Caco-2 (cell line): ENCODE results near the gene FBLN1. TPM values are rescaled to one million over a fixed set of nuclear protein-coding genes. Genes with fewer than 3 reads are reported as not detected.

Source experiments
- BruUV-seq: library from RNA; stranded (reverse); fragments of 400-500 nt; replicated peaks from 2 replicates; lab custom pipeline; 2021; lab: Mats Ljungman, UMichigan
- CTCF ChIA-PET: fragments of 300-600 bp; sonication (Branson Sonifier 250); formaldehyde crosslinking; loops from one replicate; lab custom pipeline; 2022; ENCODE audit warnings: antibody characterized with exemption; lab: Charles Lee
- POLR2A ChIA-PET: fragments of 300-600 bp; sonication (Branson Sonifier 250); formaldehyde crosslinking; loops from one replicate; lab custom pipeline; 2022; ENCODE audit warnings: antibody characterized with exemption; lab: Charles Lee
- DNase-seq, 2 experiments: peaks; one replicate each; pipeline versions ENCODE4 v3.0.0 to v3.0.0-alpha.2; 2020 to 2022
- H3K27me3 ChIP-seq: replicated peaks from 2 replicates; pipeline ENCODE4 v1.6.0; 2011; ENCODE audit warnings: low read length; ENCODE audit not compliant: control insufficient read depth, insufficient read depth
- H3K36me3 ChIP-seq: 2 replicates; pipeline ENCODE4 v1.5.1; 2011; ENCODE audit warnings: low read length; ENCODE audit not compliant: control insufficient read depth, insufficient read depth
- H3K4me1 ChIP-seq: fragments of 250-450 bp; sonication (Bioruptor Pico); 2 replicates; pipeline ENCODE4 v1.5.1; 2020; ENCODE audit warnings: mild to moderate bottlenecking
- H3K4me3 ChIP-seq: 2 replicates; pipeline ENCODE4 v1.5.1; 2011; ENCODE audit warnings: low read depth, mild to moderate bottlenecking, control low read depth, low read length
- H3K9me3 ChIP-seq: fragments of 250-450 bp; sonication (Bioruptor Pico); 2 replicates; pipeline ENCODE4 v1.5.1; 2020; ENCODE audit warnings: mild to moderate bottlenecking, moderate library complexity
- H3K27ac Mint-ChIP-seq: one replicate; pipeline ENCODE4 v1.8.0; 2022; ENCODE audit warnings: mixed read lengths; ENCODE audit not compliant: unreplicated experiment
- H3K27me3 Mint-ChIP-seq: one replicate; pipeline ENCODE4 v1.8.0; 2022; ENCODE audit warnings: mixed read lengths; ENCODE audit not compliant: insufficient read depth, unreplicated experiment
- H3K36me3 Mint-ChIP-seq: one replicate; pipeline ENCODE4 v1.8.0; 2022; ENCODE audit warnings: mild to moderate bottlenecking, mixed read lengths; ENCODE audit not compliant: insufficient read depth, unreplicated experiment
- H3K4me1 Mint-ChIP-seq: one replicate; pipeline ENCODE4 v1.8.0; 2022; ENCODE audit warnings: low read depth, mixed read lengths; ENCODE audit not compliant: unreplicated experiment
- H3K4me3 Mint-ChIP-seq: one replicate; pipeline ENCODE4 v1.8.0; 2022; ENCODE audit warnings: mild to moderate bottlenecking, moderate library complexity, mixed read lengths; ENCODE audit not compliant: unreplicated experiment
- H3K9me3 Mint-ChIP-seq: one replicate; pipeline ENCODE4 v1.8.0; 2022; ENCODE audit warnings: mixed read lengths; ENCODE audit not compliant: unreplicated experiment
- intact Hi-C: fragments of 100-400 bp; cut with micrococcal nuclease; formaldehyde crosslinking; loops from one replicate; pipeline ENCODE4 v1.10.0; 2022; ENCODE audit not compliant: unreplicated experiment
- total RNA-seq: library from RNA; stranded (reverse); gene quantifications from 2 replicates; pipeline ENCODE4 v1.2.3, GENCODE V29; 2022
- TF ChIP-seq, protein P1 (sequence below), 2 experiments: fragments of 200-600 bp in 1 of 2; IDR thresholded peaks; 1 replicate in 1 of 2; 2 replicates in 1 of 2; pipeline versions ENCODE4 v1.5.1 to v1.8.0; 2011 to 2022; ENCODE audit warnings: antibody characterized with exemption in 1 of 2, control low read depth in 1 of 2, inconsistent platforms in 1 of 2, low read depth in 1 of 2, low read length in 1 of 2, mild to moderate bottlenecking in 1 of 2, moderate library complexity in 1 of 2; ENCODE audit not compliant: insufficient read depth in 1 of 2, severe bottlenecking in 1 of 2, unreplicated experiment in 1 of 2

The FBLN1 gene
- total RNA-seq, 1 experiment from 2014 or later, result 519 TPM

DNA sequence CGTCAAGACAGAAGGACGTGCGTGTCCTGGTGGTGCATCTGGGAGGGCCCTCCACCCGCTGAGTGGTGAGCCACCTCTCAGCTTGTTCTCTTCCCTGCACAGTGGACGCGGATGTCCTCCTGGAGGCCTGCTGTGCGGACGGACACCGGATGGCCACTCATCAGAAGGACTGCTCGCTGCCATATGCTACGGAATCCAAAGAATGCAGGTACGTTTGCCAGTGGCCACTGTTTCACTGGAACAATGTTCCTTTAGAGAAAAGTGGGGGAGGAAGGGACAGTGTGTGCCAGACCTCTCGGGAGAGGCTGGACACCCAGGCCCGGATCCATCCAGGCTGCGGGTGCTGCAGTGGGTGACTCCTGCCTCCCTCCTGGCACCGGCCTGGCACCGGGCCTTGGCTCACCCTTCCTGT is 15.9 kb downstream of the FBLN1 start:
- peaks cover 85% of the 10 kb centered on the region for H3K36me3 Mint-ChIP-seq
- intact Hi-C loops, result no loop called here
- H3K27ac Mint-ChIP-seq, result no peak overlapping the region
- BruUV-seq, result no TSS peak
- peaks cover 20% of the 10 kb centered on the region for H3K4me1 Mint-ChIP-seq
- no peak overlapping the region for H3K4me3 Mint-ChIP-seq
- Histone ChIP-seq H3K4me1 (peaks cover 21% of the 10 kb centered on the region; the same call in 1 of the 2 replicates), H3K27me3 (no peaks in the 10 kb centered on the region), H3K4me3 (no peak overlapping the region), H3K9me3 (no peaks in the 10 kb centered on the region), H3K36me3 (peaks cover 6% of the 10 kb centered on the region)
- no peak for DNase-seq
- no peaks in the 10 kb centered on the region for H3K9me3 Mint-ChIP-seq
- H3K27me3 Mint-ChIP-seq, result no peaks in the 10 kb centered on the region
- ChIA-PET POLR2A (no interaction called here), CTCF (interaction anchor here (1.5 kb wide), 1 partner anchor 15 kb away, joined by 3 read pairs; no protein-coding TSS in a partner anchor)
- TF ChIP-seq, protein P1, sequence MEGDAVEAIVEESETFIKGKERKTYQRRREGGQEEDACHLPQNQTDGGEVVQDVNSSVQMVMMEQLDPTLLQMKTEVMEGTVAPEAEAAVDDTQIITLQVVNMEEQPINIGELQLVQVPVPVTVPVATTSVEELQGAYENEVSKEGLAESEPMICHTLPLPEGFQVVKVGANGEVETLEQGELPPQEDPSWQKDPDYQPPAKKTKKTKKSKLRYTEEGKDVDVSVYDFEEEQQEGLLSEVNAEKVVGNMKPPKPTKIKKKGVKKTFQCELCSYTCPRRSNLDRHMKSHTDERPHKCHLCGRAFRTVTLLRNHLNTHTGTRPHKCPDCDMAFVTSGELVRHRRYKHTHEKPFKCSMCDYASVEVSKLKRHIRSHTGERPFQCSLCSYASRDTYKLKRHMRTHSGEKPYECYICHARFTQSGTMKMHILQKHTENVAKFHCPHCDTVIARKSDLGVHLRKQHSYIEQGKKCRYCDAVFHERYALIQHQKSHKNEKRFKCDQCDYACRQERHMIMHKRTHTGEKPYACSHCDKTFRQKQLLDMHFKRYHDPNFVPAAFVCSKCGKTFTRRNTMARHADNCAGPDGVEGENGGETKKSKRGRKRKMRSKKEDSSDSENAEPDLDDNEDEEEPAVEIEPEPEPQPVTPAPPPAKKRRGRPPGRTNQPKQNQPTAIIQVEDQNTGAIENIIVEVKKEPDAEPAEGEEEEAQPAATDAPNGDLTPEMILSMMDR (IDR thresholded peaks at IDR 0.05; ENCODE audit: insufficient read depth in 1 of 2, low read depth in 1 of 2, low read length in 1 of 2, severe bottlenecking in 1 of 2, unreplicated experiment in 1 of 2), result no peak

DNA sequence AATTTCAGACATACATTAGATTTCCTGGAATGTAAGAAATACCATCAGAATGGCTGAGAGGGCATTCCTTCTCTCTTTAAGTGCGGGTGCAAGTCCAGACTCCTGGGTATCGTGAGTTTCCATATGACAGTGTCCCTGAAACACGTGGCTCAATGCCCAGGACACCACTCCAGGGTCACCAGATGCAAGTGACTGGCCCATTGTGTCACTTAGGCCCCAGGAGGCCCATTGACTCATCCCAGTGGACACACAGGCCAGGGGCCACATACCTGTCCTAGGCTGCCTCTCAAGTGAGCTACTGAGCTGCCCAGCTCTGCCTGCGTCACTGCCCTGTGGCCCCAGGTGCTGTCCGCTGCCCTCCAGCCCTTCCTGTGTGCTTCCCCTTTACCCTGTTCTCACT is 18.5 kb downstream of the FBLN1 start:
- BruUV-seq, result no TSS peak
- no peaks in the 10 kb centered on the region for H3K9me3 ChIP-seq
- Mint-ChIP-seq H3K4me3 (no peak overlapping the region), H3K4me1 (peaks cover 9% of the 10 kb centered on the region), H3K27ac (no peak overlapping the region), H3K27me3 (no peaks in the 10 kb centered on the region), H3K36me3 (peaks cover 83% of the 10 kb centered on the region), H3K9me3 (no peaks in the 10 kb centered on the region)
- H3K27me3 ChIP-seq, result no peaks in the 10 kb centered on the region
- H3K36me3 ChIP-seq, result peaks cover 6% of the 10 kb centered on the region; the same call in 1 of the 2 replicates
- ChIA-PET POLR2A (interaction anchor here (0.6 kb wide), 1 partner anchor 12 kb away, joined by 3 read pairs; no protein-coding TSS in a partner anchor), CTCF (no interaction called here)
- no peak for DNase-seq
- no peak overlapping the region for H3K4me3 ChIP-seq
- TF ChIP-seq, protein P1 (IDR thresholded peaks at IDR 0.05; ENCODE audit: insufficient read depth in 1 of 2, low read depth in 1 of 2, low read length in 1 of 2, severe bottlenecking in 1 of 2, unreplicated experiment in 1 of 2), result no peak
- peaks cover 21% of the 10 kb centered on the region; the same call in 1 of the 2 replicates for H3K4me1 ChIP-seq
- intact Hi-C loops, result no loop called here

DNA sequence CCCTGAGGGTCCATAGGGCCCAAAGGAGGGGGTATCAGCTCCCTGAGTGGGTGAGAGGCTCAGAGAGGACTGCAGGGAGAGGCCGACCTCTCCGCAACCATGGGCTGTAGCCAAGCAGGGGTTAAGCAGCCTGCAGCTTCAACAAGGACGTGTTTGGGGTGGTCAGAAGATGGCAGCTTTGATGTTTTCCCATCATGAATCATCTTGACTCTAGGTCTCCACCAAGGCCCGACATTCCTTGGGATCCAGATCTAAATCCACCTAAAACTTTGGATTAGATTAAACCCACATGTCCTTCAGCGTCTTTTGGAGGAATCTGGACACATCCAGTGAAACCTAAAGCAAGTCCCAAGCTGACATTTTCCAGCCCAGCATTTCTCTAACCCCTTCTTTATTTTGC is 19.8 kb downstream of the FBLN1 start:
- no peaks in the 10 kb centered on the region for H3K27me3 Mint-ChIP-seq
- H3K9me3 Mint-ChIP-seq, result no peaks in the 10 kb centered on the region
- peaks cover 6% of the 10 kb centered on the region for H3K4me1 Mint-ChIP-seq
- no TSS peak for BruUV-seq
- TF ChIP-seq, protein P1 (IDR thresholded peaks at IDR 0.05; ENCODE audit: insufficient read depth in 1 of 2, low read depth in 1 of 2, low read length in 1 of 2, severe bottlenecking in 1 of 2, unreplicated experiment in 1 of 2), result no peak
- CTCF ChIA-PET, result no interaction called here
- Histone ChIP-seq H3K4me3 (no peak overlapping the region), H3K9me3 (no peaks in the 10 kb centered on the region), H3K27me3 (no peaks in the 10 kb centered on the region), H3K36me3 (peaks cover 7% of the 10 kb centered on the region; the same call in 1 of the 2 replicates), H3K4me1 (peaks cover 9% of the 10 kb centered on the region; the same call in 1 of the 2 replicates)
- no peak for DNase-seq
- H3K36me3 Mint-ChIP-seq, result peaks cover 87% of the 10 kb centered on the region
- intact Hi-C loops, result no loop called here
- POLR2A ChIA-PET, result no interaction called here
- no peak overlapping the region for H3K27ac Mint-ChIP-seq
- no peak overlapping the region for H3K4me3 Mint-ChIP-seq
